Activated T-helper 1 cell treated with anti-CD3 and anti-CD28 coated beads, Interleukin-2, amount 50 U/mL, for 16 hours (primary cell): ENCODE data around the gene PPP1R1C.

Experiments
- DNase-seq, 2 donors: peaks; one replicate each; pipeline ENCODE4 v3.0.0-alpha.2; 2020; ENCODE audit warnings: low read depth in 1 of 2, low spot score in 1 of 2

Gene PPP1R1C

GRCh38 chr2:182103526-182103925 is 117.9 kb downstream of the PPP1R1C start:
- no peak for DNase-seq

DNA sequence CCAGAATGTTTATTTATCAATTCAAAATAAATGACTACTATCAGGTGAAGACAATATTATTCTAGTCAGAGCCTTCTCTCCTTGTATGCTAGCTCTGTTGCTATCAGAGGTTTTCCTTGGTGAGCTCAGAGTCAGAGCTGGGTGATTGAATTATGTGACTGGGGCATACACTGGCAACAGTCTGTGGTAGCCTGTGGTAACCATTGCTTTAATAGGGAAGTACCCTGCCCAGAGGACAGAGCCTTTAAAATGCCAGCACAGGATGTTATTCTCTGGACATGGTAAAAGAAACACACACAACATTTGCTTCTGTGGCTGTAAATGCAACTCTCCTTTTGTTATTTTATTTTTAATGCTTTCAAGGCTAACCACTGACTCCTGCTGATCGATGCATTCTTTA is 124.7 kb downstream of the PPP1R1C start:
- DNase-seq, result no peak

- no peak for DNase-seq
Observed at GRCh38 chr2:182113334-182113733, 127.7 kb downstream of the PPP1R1C start.

DNA sequence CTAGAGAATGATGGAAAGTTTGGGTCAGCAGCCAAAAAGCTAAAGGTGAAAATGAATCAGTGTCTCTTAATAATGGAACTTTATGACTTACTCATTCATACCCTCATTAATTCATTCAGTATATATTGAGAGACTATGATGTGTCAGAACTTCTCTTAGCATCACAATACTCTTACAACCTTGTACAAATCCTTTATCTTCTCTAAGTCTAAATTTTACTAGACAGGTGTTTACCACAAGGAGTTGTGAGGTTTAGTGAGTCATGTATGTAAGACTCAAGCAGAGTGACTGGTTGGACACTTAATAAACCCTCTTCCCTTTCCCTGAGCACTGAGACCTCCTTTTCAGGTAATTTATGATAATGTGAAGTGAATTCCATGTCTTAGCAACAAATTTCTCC is 129.6 kb downstream of the PPP1R1C start:
- no peak for DNase-seq

DNA sequence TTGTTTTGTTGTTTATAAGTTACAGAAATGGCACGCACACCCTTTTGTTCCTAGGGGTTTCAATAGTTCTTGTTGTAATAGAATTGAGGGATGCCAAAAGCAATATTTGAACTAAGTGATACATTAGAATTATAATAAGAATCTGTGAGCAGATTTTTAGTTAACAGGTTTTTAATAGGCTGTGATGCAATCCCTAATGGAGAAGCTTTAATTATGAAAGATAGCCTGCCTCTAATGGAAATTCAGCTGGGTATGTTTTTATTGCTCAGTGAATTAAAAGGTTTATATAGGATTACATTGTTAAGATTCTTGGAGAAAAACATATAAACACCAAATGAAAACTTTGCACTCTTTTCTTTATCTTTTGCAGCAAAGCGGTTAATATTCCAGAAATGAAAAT is 131.1 kb downstream of the PPP1R1C start:
- no peak for DNase-seq

DNA sequence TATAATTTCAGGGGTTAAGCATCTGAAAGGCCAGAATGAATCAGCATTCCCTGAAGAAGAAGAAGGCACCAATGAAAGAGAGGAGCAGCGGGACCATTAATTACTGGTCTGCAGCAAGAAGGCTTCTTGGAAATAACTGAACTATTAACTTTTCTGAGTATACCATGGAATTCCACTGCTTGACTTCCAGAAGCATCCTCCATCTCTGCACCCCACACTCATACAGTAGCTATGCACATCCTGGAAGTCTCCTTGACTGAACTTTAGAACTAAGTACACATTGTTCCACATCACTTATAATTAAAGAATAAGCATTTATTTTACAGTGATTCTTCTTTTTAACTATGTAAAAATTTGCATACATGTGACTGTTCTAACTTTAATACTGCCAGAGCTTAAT is 131.5 kb downstream of the PPP1R1C start:
- DNase-seq, result no peak

DNA sequence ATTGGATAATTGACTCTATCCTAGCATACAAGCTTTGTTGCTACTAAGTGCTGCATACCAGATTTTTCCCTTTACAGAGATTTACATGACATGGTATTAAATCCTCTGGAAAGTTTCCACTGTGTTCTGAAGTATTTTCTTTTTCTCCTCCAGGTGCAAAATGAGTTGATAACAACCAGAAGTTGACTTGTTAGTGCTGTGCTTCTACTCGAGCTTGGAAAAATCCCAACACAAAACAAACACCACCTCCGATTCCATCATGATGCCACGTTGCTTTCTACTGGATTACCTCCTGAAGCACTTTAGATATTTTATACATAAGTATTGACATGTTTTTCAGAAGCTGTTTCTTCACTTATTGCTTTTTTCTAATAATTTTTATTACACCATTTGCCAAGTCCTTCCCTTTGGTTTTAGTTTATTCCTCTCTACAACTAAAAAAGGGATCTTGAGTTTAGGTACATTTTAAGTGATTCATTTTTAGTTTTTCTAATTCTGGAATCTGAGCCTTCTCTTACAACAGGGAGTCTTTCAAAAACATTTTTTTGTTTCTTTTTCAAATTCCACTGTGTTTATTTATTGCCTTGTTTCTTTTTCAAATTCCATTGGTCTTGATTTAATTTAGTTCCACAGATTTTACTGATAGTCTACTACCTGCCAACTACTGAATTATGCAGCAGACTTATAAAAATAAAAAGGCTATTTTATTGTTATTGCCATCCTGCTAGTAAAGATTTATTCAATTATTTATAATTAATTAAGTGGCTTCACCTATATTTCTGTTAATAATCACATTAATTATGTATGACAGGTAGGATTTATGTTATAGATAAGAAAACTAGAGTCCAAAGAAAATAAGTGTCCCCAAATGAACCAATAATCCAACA is 143.4 kb downstream of the PPP1R1C start:
- no peak for DNase-seq

DNA sequence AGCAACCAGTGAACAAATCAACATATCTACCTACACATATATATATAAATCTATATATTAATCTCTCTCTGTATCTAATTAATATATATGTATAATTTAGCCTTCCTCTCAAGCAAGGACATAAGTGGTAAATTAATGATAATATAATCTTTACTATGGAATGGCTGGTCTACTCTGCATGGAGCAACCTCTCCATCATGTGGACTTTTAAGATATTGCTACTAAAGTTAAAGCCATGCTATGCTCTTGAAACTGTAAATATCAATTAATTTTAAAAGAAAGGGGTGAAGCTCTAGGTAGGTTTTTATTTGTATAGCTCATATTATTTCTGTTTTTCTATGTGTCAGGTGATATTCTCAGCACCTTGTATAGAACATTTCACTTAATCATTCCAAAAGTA is 147.0 kb downstream of the PPP1R1C start:
- DNase-seq, result no peak

GRCh38 chr2:182133195-182133891 is 147.7 kb downstream of the PPP1R1C start:
- no peak for DNase-seq

GRCh38 chr2:182134201-182134600 is 148.5 kb downstream of the PPP1R1C start:
- no peak for DNase-seq

GRCh38 chr2:182142062-182142461 is 156.4 kb downstream of the PPP1R1C start:
- no peak for DNase-seq

DNA sequence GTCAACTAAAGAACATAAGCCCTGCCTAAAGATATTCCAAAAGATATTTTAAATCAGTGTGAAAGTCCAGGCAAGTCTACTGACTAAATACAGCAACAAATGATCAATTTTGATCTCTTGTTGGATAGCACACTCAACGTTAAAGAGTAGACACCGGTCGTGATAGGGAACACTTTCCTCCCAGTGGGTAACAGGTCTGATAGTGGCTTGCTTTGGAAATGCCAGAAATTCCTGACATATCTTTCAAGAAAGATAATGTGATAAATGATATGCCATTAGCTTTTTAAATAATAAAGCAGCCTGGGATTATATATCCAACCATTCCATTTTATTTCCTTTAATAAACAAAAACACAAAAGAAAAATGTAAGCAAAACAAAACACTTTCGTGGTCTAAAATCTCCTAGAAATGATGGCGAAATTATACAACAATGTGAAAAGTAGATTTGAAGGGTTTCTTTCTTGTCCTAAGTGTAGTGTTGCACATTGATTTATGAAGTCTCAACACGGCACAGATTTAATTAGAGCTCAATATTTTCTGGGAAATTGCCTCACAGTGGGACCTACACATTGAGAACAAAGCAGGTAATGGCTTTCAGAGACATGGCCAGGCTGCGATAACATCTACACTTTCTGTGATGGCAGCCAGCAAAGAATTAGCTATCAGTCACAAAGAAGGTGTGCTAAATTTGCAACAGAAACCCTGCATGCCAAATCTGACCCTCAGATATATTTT is 158.6 kb downstream of the PPP1R1C start:
- DNase-seq, result no peak

DNA sequence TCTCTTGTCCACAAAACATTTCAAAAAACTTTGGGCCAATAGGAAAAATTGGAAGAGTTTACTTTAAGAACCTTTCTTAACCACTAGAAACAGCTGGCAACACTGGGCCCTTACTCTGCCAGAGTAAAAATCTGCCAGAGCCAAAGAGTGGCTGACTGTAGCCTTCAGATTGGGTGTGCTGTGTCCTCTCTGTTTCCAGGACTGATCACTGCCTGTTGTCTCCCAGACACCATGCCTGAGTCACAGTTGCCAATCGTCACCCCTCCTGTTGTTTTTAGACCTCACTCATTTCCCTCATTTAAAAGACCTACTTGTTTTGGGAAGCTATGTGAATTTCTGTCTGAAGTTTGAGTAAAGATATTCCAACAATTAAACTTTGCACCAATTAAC is 159.1 kb downstream of the PPP1R1C start:
- no peak for DNase-seq

DNA sequence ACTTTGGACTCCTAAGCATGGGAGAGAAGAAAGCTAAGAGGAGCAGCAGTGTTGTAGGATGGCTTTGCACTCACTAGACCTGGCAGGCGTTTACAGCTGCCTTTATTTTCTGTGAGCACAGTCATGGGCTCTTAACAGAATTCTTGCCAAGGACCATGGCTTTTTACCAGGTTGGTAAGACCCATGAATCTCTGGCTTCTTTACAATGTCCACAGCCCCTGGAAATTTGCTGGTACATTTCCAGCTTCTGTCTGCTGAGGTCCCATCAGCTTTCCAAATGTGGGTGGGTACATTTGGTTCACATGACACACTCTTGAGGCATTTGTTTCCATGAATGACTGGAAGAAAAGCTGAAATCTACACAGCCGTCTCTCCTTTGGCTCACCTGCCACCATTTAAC is 162.7 kb downstream of the PPP1R1C start:
- DNase-seq, result no peak

GRCh38 chr2:182163878-182164277 is 178.2 kb downstream of the PPP1R1C start:
- no peak for DNase-seq

DNA sequence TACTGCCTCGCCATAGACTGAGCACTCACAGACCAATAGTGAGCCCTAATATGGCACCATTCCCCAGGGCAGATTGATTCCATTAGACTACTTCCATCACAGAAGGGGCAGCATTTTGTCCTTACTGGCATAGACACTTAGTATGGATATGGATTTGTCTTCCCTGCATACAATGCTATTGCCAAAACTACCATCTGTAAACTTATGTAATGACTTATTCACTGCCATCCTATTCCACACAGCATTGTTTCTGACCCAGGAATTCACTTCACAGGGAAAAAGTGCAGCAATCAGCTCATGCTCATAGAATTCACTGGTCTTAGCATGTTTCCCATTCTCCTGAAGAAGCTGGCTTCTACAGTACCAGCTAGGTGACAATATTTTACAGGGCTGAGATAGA is 179.0 kb downstream of the PPP1R1C start:
- no peak for DNase-seq

DNA sequence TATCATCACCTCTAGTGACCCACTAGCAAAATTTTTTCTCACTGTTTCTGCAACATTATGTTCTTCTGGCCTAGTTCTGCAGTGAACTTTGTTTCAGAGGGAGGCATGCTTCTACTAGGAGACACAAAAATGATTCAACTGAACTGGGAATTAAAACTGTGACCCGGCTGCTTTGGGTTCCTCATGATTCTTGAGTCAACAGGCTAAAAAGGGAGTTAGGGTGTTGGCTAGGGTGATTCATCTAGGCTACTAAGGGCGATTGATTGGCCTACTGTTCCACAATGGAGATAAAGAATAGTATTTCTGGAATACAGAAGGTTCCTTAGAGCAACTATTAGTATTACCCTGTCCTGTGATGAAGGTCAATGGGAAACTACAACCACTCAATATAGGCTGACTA is 179.5 kb downstream of the PPP1R1C start:
- DNase-seq, result no peak

- DNase-seq, result no peak
Observed at GRCh38 chr2:182166406-182166805, 180.8 kb downstream of the PPP1R1C start.

DNA sequence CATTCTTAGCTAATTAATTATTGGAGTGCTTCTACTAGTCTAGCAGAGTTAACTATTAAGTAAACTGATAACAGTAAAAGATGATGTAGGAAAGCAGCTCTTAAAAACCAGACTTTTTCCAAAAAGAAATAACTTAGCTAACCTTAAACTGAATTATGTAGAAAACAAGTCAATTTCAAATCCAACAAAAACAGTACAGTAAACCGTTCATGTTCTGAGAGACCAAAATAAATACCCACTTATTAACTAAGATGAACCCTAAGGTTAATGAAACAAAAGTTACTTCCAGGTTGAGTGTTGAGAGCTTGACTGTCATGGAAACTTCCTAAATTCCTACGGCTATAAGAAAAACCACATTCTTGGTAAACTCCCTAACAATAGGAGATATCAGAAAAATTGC is 181.2 kb downstream of the PPP1R1C start:
- DNase-seq, result no peak
